Type B pancreatic cell (in vitro differentiated cells): ENCODE results near the gene CLECL1. TPM values are rescaled to one million over a fixed set of nuclear protein-coding genes. Genes with fewer than 3 reads are reported as not detected.
"Not testable (repeated sequence)": the region's sequence is repeated elsewhere in the genome, so short reads cannot be mapped to it uniquely, and the experiment has no call there.

Source experiments
- DNase-seq: peaks from one replicate; pipeline ENCODE4 v3.0.0; 2021; ENCODE audit warnings: mixed read lengths; ENCODE audit not compliant: unreplicated experiment; ENCODE audit errors: extremely low spot score
- H3K27ac Mint-ChIP-seq: 2 replicates; pipeline ENCODE4 v1.8.0; 2021; ENCODE audit warnings: mild to moderate bottlenecking, mixed read lengths
- H3K27me3 Mint-ChIP-seq: 2 replicates; pipeline ENCODE4 v1.8.0; 2021; ENCODE audit warnings: mixed read lengths
- H3K36me3 Mint-ChIP-seq: 2 replicates; pipeline ENCODE4 v1.8.0; 2021; ENCODE audit warnings: mixed read lengths
- H3K4me1 Mint-ChIP-seq: one replicate; pipeline ENCODE4 v1.8.0; 2021; ENCODE audit warnings: mixed read lengths; ENCODE audit not compliant: unreplicated experiment
- H3K4me3 Mint-ChIP-seq: 2 replicates; pipeline ENCODE4 v1.8.0; 2021; ENCODE audit warnings: mild to moderate bottlenecking, mixed read lengths
- H3K9me3 Mint-ChIP-seq: 2 replicates; pipeline ENCODE4 v1.8.0; 2021; ENCODE audit warnings: mixed read lengths
- CTCF ChIP-seq: fragments of 200-600 bp; sonication (generic); conservative IDR thresholded peaks from 2 replicates; pipeline ENCODE4 v1.5.0; 2021; ENCODE audit warnings: antibody characterized with exemption, mild to moderate bottlenecking
- total RNA-seq: library from RNA; stranded (reverse); gene quantifications from 2 replicates; pipeline ENCODE4 v1.2.1, GENCODE V29; 2021; ENCODE audit warnings: low replicate concordance

The CLECL1 gene
- total RNA-seq, 1 donor from 2014 or later, result not detected

- H3K4me3 Mint-ChIP-seq, result no peak overlapping the region
- DNase-seq, result no peak
- TF ChIP-seq CTCF, result no peak
- no peaks in the 10 kb centered on the region for H3K36me3 Mint-ChIP-seq
- H3K4me1 Mint-ChIP-seq, result no peaks in the 10 kb centered on the region
- H3K9me3 Mint-ChIP-seq, result no peaks in the 10 kb centered on the region
- H3K27me3 Mint-ChIP-seq, result peaks cover 3% of the 10 kb centered on the region
- no peak overlapping the region for H3K27ac Mint-ChIP-seq
Observed at GRCh38 chr12:9717070-9717925, 15.6 kb downstream of the CLECL1 start.

- not testable (repeated sequence) for H3K27me3 Mint-ChIP-seq, DNase-seq, H3K36me3 Mint-ChIP-seq, H3K4me1 Mint-ChIP-seq, H3K27ac Mint-ChIP-seq, H3K9me3 Mint-ChIP-seq, H3K4me3 Mint-ChIP-seq
Observed at GRCh38 chr12:9713032-9713558, 19.8 kb downstream of the CLECL1 start.

- DNase-seq, result no peak
- no peak overlapping the region for H3K4me3 Mint-ChIP-seq
- H3K27ac Mint-ChIP-seq, result no peak overlapping the region
- no peak for TF ChIP-seq CTCF
- no peaks in the 10 kb centered on the region for H3K9me3 Mint-ChIP-seq
- peaks cover 4% of the 10 kb centered on the region for H3K27me3 Mint-ChIP-seq
- H3K36me3 Mint-ChIP-seq, result no peaks in the 10 kb centered on the region
- no peaks in the 10 kb centered on the region for H3K4me1 Mint-ChIP-seq
Observed at GRCh38 chr12:9711664-9712063, 21.2 kb downstream of the CLECL1 start.

- no peak for DNase-seq
- Mint-ChIP-seq H3K36me3 (no peaks in the 10 kb centered on the region), H3K4me1 (no peaks in the 10 kb centered on the region), H3K27me3 (peaks cover 4% of the 10 kb centered on the region), H3K9me3 (no peaks in the 10 kb centered on the region), H3K4me3 (no peak overlapping the region), H3K27ac (no peak overlapping the region)
- no peak for TF ChIP-seq CTCF
Observed at GRCh38 chr12:9710584-9711375, 22.1 kb downstream of the CLECL1 start.

GRCh38 chr12:9708853-9709252 is 24.0 kb downstream of the CLECL1 start:
- DNase-seq, result no peak
- TF ChIP-seq CTCF, result no peak
- H3K27ac Mint-ChIP-seq, result no peak overlapping the region
- peaks cover 4% of the 10 kb centered on the region for H3K27me3 Mint-ChIP-seq
- no peaks in the 10 kb centered on the region for H3K9me3 Mint-ChIP-seq
- H3K36me3 Mint-ChIP-seq, result peaks cover 5% of the 10 kb centered on the region
- no peaks in the 10 kb centered on the region for H3K4me1 Mint-ChIP-seq
- no peak overlapping the region for H3K4me3 Mint-ChIP-seq
